Esophagus (tissue), 2 donors: ENCODE results near the gene AP2A1. TPM values are rescaled to one million over a fixed set of nuclear protein-coding genes. Genes with fewer than 3 reads are reported as not detected.

Source experiments
- H3K27ac ChIP-seq, 2 donors: one replicate each; pipeline ENCODE4 v1.5.1; 2013; ENCODE audit warnings: low read depth in 2 of 2, mild to moderate bottlenecking in 2 of 2, inconsistent platforms in 1 of 2, low read length in 1 of 2, moderate library complexity in 1 of 2
- H3K27me3 ChIP-seq, 2 donors: one replicate each; pipeline ENCODE4 v1.6.1; 2013; ENCODE audit warnings: low read length in 2 of 2, control low read depth in 1 of 2, mild to moderate bottlenecking in 1 of 2; ENCODE audit not compliant: insufficient read depth in 2 of 2, control insufficient read depth in 1 of 2
- H3K36me3 ChIP-seq, 2 donors: one replicate each; pipeline ENCODE4 v1.6.1; 2013; ENCODE audit warnings: low read length in 1 of 2; ENCODE audit not compliant: control insufficient read depth in 2 of 2, insufficient read depth in 2 of 2
- H3K4me1 ChIP-seq, 2 donors: one replicate each; pipeline ENCODE4 v1.6.1; 2013; ENCODE audit warnings: low read length in 1 of 2; ENCODE audit not compliant: control insufficient read depth in 2 of 2, insufficient read depth in 2 of 2
- H3K4me3 ChIP-seq, 2 donors: one replicate each; pipeline ENCODE4 v1.5.1; 2013; ENCODE audit warnings: low read length in 2 of 2, mild to moderate bottlenecking in 2 of 2, low read depth in 1 of 2, moderate library complexity in 1 of 2
- H3K9me3 ChIP-seq, 2 donors: one replicate each; pipeline ENCODE4 v1.6.1; 2013; ENCODE audit warnings: mild to moderate bottlenecking in 2 of 2, low read depth in 1 of 2, low read length in 1 of 2, moderate library complexity in 1 of 2; ENCODE audit not compliant: control insufficient read depth in 2 of 2, insufficient read depth in 1 of 2
- WGBS, 2 donors: extraction: QIAGEN DNeasy Blood & Tissue Kit; methylation state at CpG; one replicate each; pipeline ENCODE4 v1.1.7; 2013; 5-methylcytosine and 5-hydroxymethylcytosine counted together
- polyA plus RNA-seq, 2 donors: library from polyadenylated mRNA; stranded (reverse); fragments of 200-250 nt; gene quantifications; one replicate each; pipeline ENCODE4 v1.2.3, GENCODE V29; 2013
- donor health status: healthy with polysubstance abuse.
- donor health status: Bipolar disorder and iron deficiency.

AP2A1 gene
- polyA plus RNA-seq, 2 donors: 37.4 to 40.7 TPM

GRCh38 chr19:49799798-49800376, 33.1 kb downstream of the AP2A1 start:
- 93 to 95% methylated on average over 25 of the region's 25 CpGs for WGBS, 2 donors
- Histone ChIP-seq H3K27ac (no peak overlapping the region), H3K36me3 (peaks cover 9 to 80% of the 10 kb centered on the region in 2 donors), H3K4me3 (no peak overlapping the region), H3K4me1 (no peaks in the 10 kb centered on the region), H3K27me3 (no peaks in the 10 kb centered on the region), H3K9me3 (peaks cover 0 to 2% of the 10 kb centered on the region in 2 donors)

- Histone ChIP-seq H3K27ac (no peak overlapping the region), H3K27me3 (no peaks in the 10 kb centered on the region), H3K4me3 (no peak overlapping the region), H3K36me3 (peaks cover 9 to 72% of the 10 kb centered on the region in 2 donors), H3K4me1 (no peaks in the 10 kb centered on the region), H3K9me3 (peaks cover 0 to 2% of the 10 kb centered on the region in 2 donors)
- WGBS, 2 donors: 91 to 96% methylated on average over 10 of the region's 10 CpGs
Observed at GRCh38 chr19:49800771-49801170, 34.0 kb downstream of the AP2A1 start.

GRCh38 chr19:49801401-49801888, 34.6 kb downstream of the AP2A1 start:
- peaks cover 0 to under 1% of the 10 kb centered on the region in 2 donors for H3K9me3 ChIP-seq
- peaks cover 9 to 67% of the 10 kb centered on the region in 2 donors for H3K36me3 ChIP-seq
- no peak overlapping the region for H3K27ac ChIP-seq
- H3K27me3 ChIP-seq: no peaks in the 10 kb centered on the region
- H3K4me3 ChIP-seq: no peak overlapping the region
- no peaks in the 10 kb centered on the region for H3K4me1 ChIP-seq
- 84 to 86% methylated on average over 30 to 32 of the region's 32 CpGs for WGBS, 2 donors

- WGBS, 2 donors: 55 to 62% methylated on average over 37 of the region's 38 CpGs
- peaks cover 9 to 61% of the 10 kb centered on the region in 2 donors for H3K36me3 ChIP-seq
- no peaks in the 10 kb centered on the region for H3K4me1 ChIP-seq
- H3K4me3 ChIP-seq: peak overlapping the region in 1 of 2 donors; percentile 8
- no peaks in the 10 kb centered on the region for H3K27me3 ChIP-seq
- H3K9me3 ChIP-seq: no peaks in the 10 kb centered on the region
- H3K27ac ChIP-seq: peak overlapping the region in 1 of 2 donors; percentile 36
Observed at GRCh38 chr19:49801966-49802661, 35.3 kb downstream of the AP2A1 start.

- 86 to 89% methylated on average over 24 of the region's 24 CpGs for WGBS, 2 donors
- peaks cover 9 to 60% of the 10 kb centered on the region in 2 donors for H3K36me3 ChIP-seq
Observed at GRCh38 chr19:49802836-49803528, 36.2 kb downstream of the AP2A1 start.

GRCh38 chr19:49803529-49803856, 36.7 kb downstream of the AP2A1 start:
- Histone ChIP-seq H3K9me3 (no peaks in the 10 kb centered on the region), H3K36me3 (peaks cover 9 to 55% of the 10 kb centered on the region in 2 donors), H3K27me3 (no peaks in the 10 kb centered on the region), H3K4me1 (peaks cover 0 to 2% of the 10 kb centered on the region in 2 donors), H3K27ac (no peak overlapping the region), H3K4me3 (no peak overlapping the region)
- WGBS, 2 donors: 76 to 78% methylated on average over 6 of the region's 6 CpGs

More at GRCh38 chr19:49802836-49803528, 36.2 kb downstream of the AP2A1 start:
- Histone ChIP-seq H3K27me3 (no peaks in the 10 kb centered on the region), H3K4me1 (no peaks in the 10 kb centered on the region), H3K27ac (peak overlapping the region in 1 of 2 donors; percentile 19), H3K9me3 (no peaks in the 10 kb centered on the region), H3K4me3 (no peak overlapping the region)

- Histone ChIP-seq H3K4me1 (peaks cover 4 to 9% of the 10 kb centered on the region in 2 donors), H3K36me3 (peaks cover 5 to 31% of the 10 kb centered on the region in 2 donors), H3K4me3 (no peak overlapping the region), H3K27me3 (no peaks in the 10 kb centered on the region), H3K9me3 (no peaks in the 10 kb centered on the region), H3K27ac (no peak overlapping the region)
- 82 to 84% methylated on average over 20 of the region's 20 CpGs for WGBS, 2 donors
Observed at GRCh38 chr19:49805822-49806619, 39.2 kb downstream of the AP2A1 start.

- WGBS, 2 donors: 87 to 92% methylated on average over 8 of the region's 8 CpGs
- no peak overlapping the region for H3K4me3 ChIP-seq
- no peaks in the 10 kb centered on the region for H3K27me3 ChIP-seq
- H3K36me3 ChIP-seq: peaks cover 5 to 28% of the 10 kb centered on the region in 2 donors
- no peaks in the 10 kb centered on the region for H3K9me3 ChIP-seq
- H3K4me1 ChIP-seq: peaks cover 4 to 9% of the 10 kb centered on the region in 2 donors
- H3K27ac ChIP-seq: no peak overlapping the region
Observed at GRCh38 chr19:49806620-49806959, 39.8 kb downstream of the AP2A1 start.
